ENCODE data around the gene ESRP2. TPM values are rescaled to one million over a fixed set of nuclear protein-coding genes. Genes with fewer than 3 reads are reported as not detected.

The ESRP2 gene
- total and polyA plus RNA-seq, 9 of the 15 experiments (the other 6 are each of a cell fraction or from before 2014, with no cell fraction given), result 0.05 to 0.15 (median 0.07) TPM; not detected in 6

DNA sequence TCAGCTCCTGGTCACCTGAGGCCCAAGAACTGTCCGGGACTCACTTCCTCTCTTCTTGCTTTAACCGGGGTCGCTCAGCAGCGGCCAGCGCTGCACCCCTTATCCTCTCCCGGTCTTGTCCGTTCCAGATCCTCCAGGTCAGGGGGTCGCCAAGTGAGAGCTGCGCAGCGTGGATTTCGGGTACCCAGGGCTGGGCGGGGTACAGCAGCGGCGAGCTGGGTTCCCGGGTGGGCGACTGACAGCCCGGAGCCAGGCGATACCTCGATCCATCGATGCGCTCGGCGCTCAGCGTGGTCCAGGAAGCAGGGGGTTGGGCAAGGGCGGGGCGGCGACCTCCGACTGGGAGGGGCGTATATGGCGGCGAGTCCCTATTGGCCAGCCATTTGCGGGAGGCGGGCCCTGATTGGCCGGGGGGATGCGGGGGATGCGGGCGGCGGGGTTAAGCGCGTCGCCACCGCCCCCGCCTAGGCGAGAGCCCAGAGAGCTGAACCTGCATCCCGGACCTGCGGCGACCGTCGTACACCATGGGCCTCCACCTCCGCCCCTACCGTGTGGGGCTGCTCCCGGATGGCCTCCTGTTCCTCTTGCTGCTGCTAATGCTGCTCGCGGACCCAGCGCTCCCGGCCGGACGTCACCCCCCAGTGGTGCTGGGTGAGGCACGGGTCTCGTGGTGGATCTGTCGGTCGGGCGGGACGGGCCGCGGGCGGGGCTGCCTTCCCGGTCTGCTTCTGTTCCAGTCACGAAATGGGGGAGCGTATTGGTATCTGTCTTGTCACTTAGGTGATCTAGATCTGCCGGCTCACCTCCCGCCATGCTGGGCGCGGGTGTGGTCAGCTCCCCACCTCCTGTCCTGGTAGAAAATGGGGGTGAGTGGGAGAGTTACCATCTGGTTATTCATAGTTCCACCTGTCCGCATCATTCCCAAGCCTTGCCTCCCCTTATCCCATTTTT, 9.3 kb upstream of the ESRP2 start, which contains the start of gene PLA2G15 (continued):
- peak; percentile 55 for TF ChIP-seq MYC (IDR thresholded peaks at IDR 0.05; ENCODE audit: low read depth, low read length)
- 0 out of 2 replicates have a peak, but pooled peaks have one; percentile 47 for TF ChIP-seq MYC (CRISPR knock-in tag; IDR thresholded peaks at IDR 0.05; ENCODE audit: borderline replicate concordance, low read depth)
- no peak for TF ChIP-seq SRSF3 (IDR thresholded peaks at IDR 0.05; ENCODE audit: insufficient read depth, low read length)
- TF ChIP-seq BRF1 (IDR thresholded peaks at IDR 0.05; ENCODE audit: borderline replicate concordance, extremely low read depth, insufficient read length), result no peak
- TF ChIP-seq PCBP2 (IDR thresholded peaks at IDR 0.05; ENCODE audit: low read depth, low read length, poor library complexity, severe bottlenecking), result no peak
- TF ChIP-seq, protein P1, sequence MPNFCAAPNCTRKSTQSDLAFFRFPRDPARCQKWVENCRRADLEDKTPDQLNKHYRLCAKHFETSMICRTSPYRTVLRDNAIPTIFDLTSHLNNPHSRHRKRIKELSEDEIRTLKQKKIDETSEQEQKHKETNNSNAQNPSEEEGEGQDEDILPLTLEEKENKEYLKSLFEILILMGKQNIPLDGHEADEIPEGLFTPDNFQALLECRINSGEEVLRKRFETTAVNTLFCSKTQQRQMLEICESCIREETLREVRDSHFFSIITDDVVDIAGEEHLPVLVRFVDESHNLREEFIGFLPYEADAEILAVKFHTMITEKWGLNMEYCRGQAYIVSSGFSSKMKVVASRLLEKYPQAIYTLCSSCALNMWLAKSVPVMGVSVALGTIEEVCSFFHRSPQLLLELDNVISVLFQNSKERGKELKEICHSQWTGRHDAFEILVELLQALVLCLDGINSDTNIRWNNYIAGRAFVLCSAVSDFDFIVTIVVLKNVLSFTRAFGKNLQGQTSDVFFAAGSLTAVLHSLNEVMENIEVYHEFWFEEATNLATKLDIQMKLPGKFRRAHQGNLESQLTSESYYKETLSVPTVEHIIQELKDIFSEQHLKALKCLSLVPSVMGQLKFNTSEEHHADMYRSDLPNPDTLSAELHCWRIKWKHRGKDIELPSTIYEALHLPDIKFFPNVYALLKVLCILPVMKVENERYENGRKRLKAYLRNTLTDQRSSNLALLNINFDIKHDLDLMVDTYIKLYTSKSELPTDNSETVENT (CRISPR knock-in tag; IDR thresholded peaks at IDR 0.05), result no peak
- TF ChIP-seq PHTF2 (CRISPR knock-in tag; IDR thresholded peaks at IDR 0.05), result no peak
- no peak for TF ChIP-seq CBFA2T3 (IDR thresholded peaks at IDR 0.05)
- TF ChIP-seq ZBTB34 (CRISPR knock-in tag; IDR thresholded peaks at IDR 0.05), result no peak
- no peak for TF ChIP-seq SREBF2 (CRISPR knock-in tag; IDR thresholded peaks at IDR 0.05)
- TF ChIP-seq GABPA (tag; conservative IDR thresholded peaks at IDR 0.05; ENCODE audit: low read depth), result 0 out of 2 replicates have a peak, but pooled peaks have one; percentile 41
- TF ChIP-seq, protein P2, sequence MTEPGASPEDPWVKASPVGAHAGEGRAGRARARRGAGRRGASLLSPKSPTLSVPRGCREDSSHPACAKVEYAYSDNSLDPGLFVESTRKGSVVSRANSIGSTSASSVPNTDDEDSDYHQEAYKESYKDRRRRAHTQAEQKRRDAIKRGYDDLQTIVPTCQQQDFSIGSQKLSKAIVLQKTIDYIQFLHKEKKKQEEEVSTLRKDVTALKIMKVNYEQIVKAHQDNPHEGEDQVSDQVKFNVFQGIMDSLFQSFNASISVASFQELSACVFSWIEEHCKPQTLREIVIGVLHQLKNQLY (CRISPR knock-in tag; conservative IDR thresholded peaks at IDR 0.05), result no peak
- TF ChIP-seq ZNF224 (CRISPR knock-in tag; IDR thresholded peaks at IDR 0.05), result no peak
- no peak for TF ChIP-seq MCM5 (IDR thresholded peaks at IDR 0.05; ENCODE audit: low read depth)
- no peak for TF ChIP-seq SRSF7 (optimal IDR thresholded peaks at IDR 0.05; ENCODE audit: low read depth, low read length)
- no peak for TF ChIP-seq ZHX1 (conservative IDR thresholded peaks at IDR 0.05; ENCODE audit: low read length)
- TF ChIP-seq ZNF354B (CRISPR knock-in tag; IDR thresholded peaks at IDR 0.05), result no peak
- TF ChIP-seq PURB (CRISPR knock-in tag; IDR thresholded peaks at IDR 0.05; ENCODE audit: low read depth), result no peak

Data from K562 (cell line).